Measurements from ENCODE around the gene EVA1C. TPM values are rescaled to one million over a fixed set of nuclear protein-coding genes. Genes with fewer than 3 reads are reported as not detected.

Gene EVA1C
- total and polyA plus RNA-seq, 10 of the 15 experiments (the other 5 are each of a cell fraction or from before 2014, with no cell fraction given) = 0.13 to 0.56 (median 0.34) TPM; not detected in 7

DNA sequence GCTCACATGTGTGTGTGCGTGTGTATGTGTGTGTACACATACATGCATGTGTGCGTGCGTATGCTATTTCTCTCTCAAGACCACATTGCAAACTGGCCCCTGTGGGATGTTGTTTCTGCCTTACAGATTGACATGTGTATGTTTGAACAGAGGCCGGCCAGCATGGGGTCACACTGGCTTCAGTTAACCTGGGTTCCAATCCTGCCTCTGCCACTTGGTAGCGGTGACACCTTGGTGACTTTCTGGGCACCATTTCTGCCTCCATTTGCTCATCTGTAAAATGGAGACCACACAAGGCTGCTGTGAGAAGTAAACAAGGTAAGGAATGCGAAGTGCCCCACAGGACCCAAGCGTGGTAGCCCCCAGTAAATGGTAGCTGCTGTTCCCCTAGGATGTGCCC is 121.1 kb downstream of the EVA1C start:
- H3K79me2 ChIP-seq (ENCODE audit: control insufficient read depth, insufficient read depth, low read length) = no peaks in the 10 kb centered on the region
- no peaks in the 10 kb centered on the region for H3K4me1 ChIP-seq (ENCODE audit: control insufficient read depth, insufficient read depth, low read length)
- ChIA-PET POLR2A (no interaction called here), SMC1A (ENCODE audit: uncharacterized antibody, unreplicated experiment) (no interaction called here), CTCF (no interaction called here), RAD21 (ENCODE audit: unreplicated experiment) (no interaction called here)
- no peaks in the 10 kb centered on the region for H3K9me3 ChIP-seq (replicated peaks; ENCODE audit: control insufficient read depth, insufficient read depth, low read length)
- no peak overlapping the region for H2AFZ ChIP-seq (ENCODE audit: control insufficient read depth, low read depth, low read length)
- in situ Hi-C loops (cut with MboI) = no loop called here
- H3K27ac ChIP-seq (ENCODE audit: control insufficient read depth, insufficient read depth) = no peak overlapping the region
- H3K4me3 ChIP-seq = no peak overlapping the region
- no peak for DNase-seq (ENCODE audit: low read depth, low spot score)
- no peaks in the 10 kb centered on the region for H3K36me3 ChIP-seq (ENCODE audit: control insufficient read depth in 2 of 2, insufficient read depth in 2 of 2, low read length in 1 of 2)
- H3K9ac ChIP-seq (ENCODE audit: control insufficient read depth, insufficient read depth, low read length) = no peak overlapping the region
- 56% methylated on average over 7 of the region's 7 CpGs for WGBS (ENCODE audit: insufficient coverage, insufficient replicate concordance, low lambda C conversion rate, missing lambda C conversion rate)
- no peaks in the 10 kb centered on the region for H4K20me1 ChIP-seq (ENCODE audit: control insufficient read depth, insufficient read depth)
- no peak overlapping the region for H3K4me2 ChIP-seq (ENCODE audit: control insufficient read depth, insufficient read depth)
- no peak for ATAC-seq
- intact Hi-C loops (cut with micrococcal nuclease; ENCODE audit: unreplicated experiment) = no loop called here
- TF ChIP-seq SREBF2 (IDR thresholded peaks at IDR 0.05; ENCODE audit: low read length) (no peak), TAF1 (IDR thresholded peaks at IDR 0.05; ENCODE audit: borderline replicate concordance, low read depth, low read length) (no peak), NR2F1 (conservative IDR thresholded peaks at IDR 0.05) (no peak), RELA (IDR thresholded peaks at IDR 0.05; ENCODE audit: borderline replicate concordance, partially characterized antibody) (no peak), FOXM1 (IDR thresholded peaks at IDR 0.05; ENCODE audit: low read depth, low read length) (no peak), SUPT20H (IDR thresholded peaks at IDR 0.05; ENCODE audit: borderline replicate concordance, control insufficient read depth, low read depth, low read length) (no peak), PML (IDR thresholded peaks at IDR 0.05; ENCODE audit: low read length) (no peak), HDAC2 (IDR thresholded peaks at IDR 0.05) (no peak), PAX5 (IDR thresholded peaks at IDR 0.05; ENCODE audit: borderline replicate concordance, low read depth, low read length) (no peak), CHD4 (IDR thresholded peaks at IDR 0.05) (no peak), MYB (IDR thresholded peaks at IDR 0.05; ENCODE audit: borderline replicate concordance, low read depth, low read length) (no peak), KDM1A (IDR thresholded peaks at IDR 0.05; ENCODE audit: borderline replicate concordance) (no peak), NFYA (IDR thresholded peaks at IDR 0.05; ENCODE audit: borderline replicate concordance, low read depth, low read length) (no peak)
- TF ChIP-seq, protein P1, sequence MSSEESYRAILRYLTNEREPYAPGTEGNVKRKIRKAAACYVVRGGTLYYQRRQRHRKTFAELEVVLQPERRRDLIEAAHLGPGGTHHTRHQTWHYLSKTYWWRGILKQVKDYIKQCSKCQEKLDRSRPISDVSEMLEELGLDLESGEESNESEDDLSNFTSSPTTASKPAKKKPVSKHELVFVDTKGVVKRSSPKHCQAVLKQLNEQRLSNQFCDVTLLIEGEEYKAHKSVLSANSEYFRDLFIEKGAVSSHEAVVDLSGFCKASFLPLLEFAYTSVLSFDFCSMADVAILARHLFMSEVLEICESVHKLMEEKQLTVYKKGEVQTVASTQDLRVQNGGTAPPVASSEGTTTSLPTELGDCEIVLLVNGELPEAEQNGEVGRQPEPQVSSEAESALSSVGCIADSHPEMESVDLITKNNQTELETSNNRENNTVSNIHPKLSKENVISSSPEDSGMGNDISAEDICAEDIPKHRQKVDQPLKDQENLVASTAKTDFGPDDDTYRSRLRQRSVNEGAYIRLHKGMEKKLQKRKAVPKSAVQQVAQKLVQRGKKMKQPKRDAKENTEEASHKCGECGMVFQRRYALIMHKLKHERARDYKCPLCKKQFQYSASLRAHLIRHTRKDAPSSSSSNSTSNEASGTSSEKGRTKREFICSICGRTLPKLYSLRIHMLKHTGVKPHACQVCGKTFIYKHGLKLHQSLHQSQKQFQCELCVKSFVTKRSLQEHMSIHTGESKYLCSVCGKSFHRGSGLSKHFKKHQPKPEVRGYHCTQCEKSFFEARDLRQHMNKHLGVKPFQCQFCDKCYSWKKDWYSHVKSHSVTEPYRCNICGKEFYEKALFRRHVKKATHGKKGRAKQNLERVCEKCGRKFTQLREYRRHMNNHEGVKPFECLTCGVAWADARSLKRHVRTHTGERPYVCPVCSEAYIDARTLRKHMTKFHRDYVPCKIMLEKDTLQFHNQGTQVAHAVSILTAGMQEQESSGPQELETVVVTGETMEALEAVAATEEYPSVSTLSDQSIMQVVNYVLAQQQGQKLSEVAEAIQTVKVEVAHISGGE (CRISPR knock-in tag; IDR thresholded peaks at IDR 0.05) = no peak
- TF ChIP-seq, protein P2, sequence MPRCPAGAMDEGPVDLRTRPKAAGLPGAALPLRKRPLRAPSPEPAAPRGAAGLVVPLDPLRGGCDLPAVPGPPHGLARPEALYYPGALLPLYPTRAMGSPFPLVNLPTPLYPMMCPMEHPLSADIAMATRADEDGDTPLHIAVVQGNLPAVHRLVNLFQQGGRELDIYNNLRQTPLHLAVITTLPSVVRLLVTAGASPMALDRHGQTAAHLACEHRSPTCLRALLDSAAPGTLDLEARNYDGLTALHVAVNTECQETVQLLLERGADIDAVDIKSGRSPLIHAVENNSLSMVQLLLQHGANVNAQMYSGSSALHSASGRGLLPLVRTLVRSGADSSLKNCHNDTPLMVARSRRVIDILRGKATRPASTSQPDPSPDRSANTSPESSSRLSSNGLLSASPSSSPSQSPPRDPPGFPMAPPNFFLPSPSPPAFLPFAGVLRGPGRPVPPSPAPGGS (IDR thresholded peaks at IDR 0.05; ENCODE audit: borderline replicate concordance, insufficient read depth, low read depth, low read length, poor library complexity, severe bottlenecking) = no peak
- TF ChIP-seq, protein P3, sequence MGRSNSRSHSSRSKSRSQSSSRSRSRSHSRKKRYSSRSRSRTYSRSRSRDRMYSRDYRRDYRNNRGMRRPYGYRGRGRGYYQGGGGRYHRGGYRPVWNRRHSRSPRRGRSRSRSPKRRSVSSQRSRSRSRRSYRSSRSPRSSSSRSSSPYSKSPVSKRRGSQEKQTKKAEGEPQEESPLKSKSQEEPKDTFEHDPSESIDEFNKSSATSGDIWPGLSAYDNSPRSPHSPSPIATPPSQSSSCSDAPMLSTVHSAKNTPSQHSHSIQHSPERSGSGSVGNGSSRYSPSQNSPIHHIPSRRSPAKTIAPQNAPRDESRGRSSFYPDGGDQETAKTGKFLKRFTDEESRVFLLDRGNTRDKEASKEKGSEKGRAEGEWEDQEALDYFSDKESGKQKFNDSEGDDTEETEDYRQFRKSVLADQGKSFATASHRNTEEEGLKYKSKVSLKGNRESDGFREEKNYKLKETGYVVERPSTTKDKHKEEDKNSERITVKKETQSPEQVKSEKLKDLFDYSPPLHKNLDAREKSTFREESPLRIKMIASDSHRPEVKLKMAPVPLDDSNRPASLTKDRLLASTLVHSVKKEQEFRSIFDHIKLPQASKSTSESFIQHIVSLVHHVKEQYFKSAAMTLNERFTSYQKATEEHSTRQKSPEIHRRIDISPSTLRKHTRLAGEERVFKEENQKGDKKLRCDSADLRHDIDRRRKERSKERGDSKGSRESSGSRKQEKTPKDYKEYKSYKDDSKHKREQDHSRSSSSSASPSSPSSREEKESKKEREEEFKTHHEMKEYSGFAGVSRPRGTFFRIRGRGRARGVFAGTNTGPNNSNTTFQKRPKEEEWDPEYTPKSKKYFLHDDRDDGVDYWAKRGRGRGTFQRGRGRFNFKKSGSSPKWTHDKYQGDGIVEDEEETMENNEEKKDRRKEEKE (IDR thresholded peaks at IDR 0.05) = no peak
- FAIRE-seq = no peak
- H3K27me3 ChIP-seq (replicated peaks in 1 of 2; ENCODE audit: control insufficient read depth in 2 of 2, insufficient read depth in 2 of 2, low read length in 1 of 2) = 0 out of 4 replicates have a peak, but pooled peaks cover 0 to 2% of the 10 kb centered on the region in 2 experiments
- BruUV-seq (replicated peaks) = no TSS peak
